PC-9 (cell line): Measurements from ENCODE around the gene KCNH3. TPM values are rescaled to one million over a fixed set of nuclear protein-coding genes. Genes with fewer than 3 reads are reported as not detected.

Experiments used
- BruUV-seq: library from RNA; stranded (reverse); fragments of 400-500 nt; replicated peaks from 2 replicates; lab custom pipeline; 2021; lab: Mats Ljungman, UMichigan
- CTCF ChIA-PET: fragments of 300-600 bp; sonication (Branson Sonifier 250); formaldehyde crosslinking; loops from one replicate; lab custom pipeline; 2022; ENCODE audit warnings: antibody characterized with exemption; lab: Charles Lee
- POLR2A ChIA-PET: fragments of 300-600 bp; sonication (Branson Sonifier 250); formaldehyde crosslinking; loops from one replicate; lab custom pipeline; 2022; ENCODE audit warnings: antibody characterized with exemption; ENCODE audit not compliant: unreplicated experiment; lab: Charles Lee
- DNase-seq, 2 experiments: peaks; one replicate each; pipeline versions ENCODE4 v3.0.0 to v3.0.0-alpha.2; 2015 to 2022; ENCODE audit warnings: mixed read lengths in 1 of 2
- H2AFZ ChIP-seq: fragments of 200-600 bp; sonication (generic); 2 replicates; pipeline ENCODE4 v1.8.1; 2017; ENCODE audit warnings: antibody characterized with exemption
- H3F3A ChIP-seq: fragments of 200-600 bp; sonication (generic); 2 replicates; pipeline ENCODE4 v1.8.1; 2017; ENCODE audit warnings: antibody characterized with exemption, mild to moderate bottlenecking, low read depth; ENCODE audit not compliant: insufficient read depth
- H3K27ac ChIP-seq: fragments of 200-600 bp; sonication (generic); 2 replicates; pipeline ENCODE4 v1.6.1; 2016; ENCODE audit warnings: mixed run types
- H3K27me3 ChIP-seq: fragments of 200-600 bp; sonication (generic); 2 replicates; pipeline ENCODE4 v1.6.1; 2016; ENCODE audit warnings: low read depth, mixed run types; ENCODE audit not compliant: insufficient read depth
- H3K36me3 ChIP-seq: fragments of 200-600 bp; sonication (generic); 2 replicates; pipeline ENCODE4 v1.6.1; 2016; ENCODE audit warnings: low read depth, mixed run types
- H3K4me1 ChIP-seq: fragments of 200-600 bp; sonication (generic); replicated peaks from 2 replicates; pipeline ENCODE4 v1.6.1; 2016; ENCODE audit warnings: mixed run types; ENCODE audit not compliant: insufficient read depth
- H3K4me2 ChIP-seq: fragments of 200-600 bp; sonication (generic); 2 replicates; pipeline ENCODE4 v1.6.1; 2017; ENCODE audit warnings: mixed run types
- H3K4me3 ChIP-seq: fragments of 200-600 bp; sonication (generic); 2 replicates; pipeline ENCODE4 v1.6.1; 2016; ENCODE audit warnings: mixed run types
- H3K79me2 ChIP-seq: fragments of 200-600 bp; sonication (generic); 2 replicates; pipeline ENCODE4 v1.6.1; 2017; ENCODE audit warnings: low read depth, mixed run types
- H3K9me2 ChIP-seq: fragments of 200-600 bp; sonication (generic); 2 replicates; pipeline ENCODE4 v1.8.1; 2017; ENCODE audit warnings: mild to moderate bottlenecking; ENCODE audit not compliant: insufficient read depth
- H3K9me3 ChIP-seq: fragments of 200-600 bp; sonication (generic); 2 replicates; pipeline ENCODE4 v1.8.1; 2016; ENCODE audit warnings: low read depth; ENCODE audit not compliant: insufficient read depth
- H4K20me1 ChIP-seq: fragments of 200-600 bp; sonication (generic); 2 replicates; pipeline ENCODE4 v1.8.1; 2017; ENCODE audit not compliant: insufficient read depth
- EZH2 ChIP-seq: fragments of 200-600 bp; sonication (generic); IDR thresholded peaks from 2 replicates; pipeline ENCODE4 v1.8.0; 2017; ENCODE audit warnings: antibody characterized with exemption, low read depth
- intact Hi-C: fragments of 100-400 bp; cut with micrococcal nuclease; formaldehyde crosslinking; loops from one replicate; pipeline ENCODE4 v1.10.0; 2022; ENCODE audit not compliant: unreplicated experiment
- total RNA-seq: library from RNA; stranded (reverse); gene quantifications from 2 replicates; pipeline ENCODE4 v1.2.3, GENCODE V29; 2021
- TF ChIP-seq, protein P1 (sequence below): fragments of 200-600 bp; sonication (generic); conservative IDR thresholded peaks from 2 replicates; pipeline ENCODE4 v1.6.1; 2017; ENCODE audit warnings: mixed run types, antibody characterized with exemption, mild to moderate bottlenecking, moderate library complexity

Gene KCNH3
- total RNA-seq, 1 experiment from 2014 or later, result not detected

DNA sequence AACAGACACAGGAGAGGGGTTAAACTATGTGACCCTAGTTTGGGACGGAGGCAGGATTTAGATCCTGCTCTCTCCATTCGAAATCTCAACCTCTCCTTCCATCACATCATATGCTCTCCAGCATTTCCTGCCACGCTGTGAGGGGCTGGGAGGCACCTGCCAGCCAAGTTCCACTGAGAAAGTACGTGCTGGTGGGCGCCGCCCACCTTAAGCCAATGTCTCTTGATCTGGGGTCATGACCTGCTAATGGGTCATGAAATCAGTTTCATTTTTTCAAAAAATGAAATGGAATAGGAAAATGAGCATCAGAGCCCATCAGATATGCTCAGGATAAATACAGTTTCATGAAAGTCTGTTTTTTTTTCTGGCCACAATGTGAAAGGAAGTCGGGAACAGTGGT, 21.9 kb downstream of the KCNH3 start:
- H3K4me2 ChIP-seq, result no peak overlapping the region
- no peaks in the 10 kb centered on the region; the same call in 1 of the 2 replicates for H4K20me1 ChIP-seq
- no peak overlapping the region for H2AFZ ChIP-seq
- H3F3A ChIP-seq, result no peaks in the 10 kb centered on the region
- peaks cover 1% of the 10 kb centered on the region; the same call in 1 of the 2 replicates for H3K79me2 ChIP-seq
- intact Hi-C loops, result no loop called here
- no peaks in the 10 kb centered on the region for H3K4me1 ChIP-seq
- H3K9me2 ChIP-seq, result no peaks in the 10 kb centered on the region
- ChIA-PET CTCF (no interaction called here), POLR2A (no interaction called here)
- H3K27me3 ChIP-seq, result no peaks in the 10 kb centered on the region
- no peak overlapping the region for H3K27ac ChIP-seq
- H3K36me3 ChIP-seq, result peaks cover 30% of the 10 kb centered on the region; the same call in 1 of the 2 replicates
- DNase-seq, result no peak
- BruUV-seq, result no TSS peak
- H3K9me3 ChIP-seq, result no peaks in the 10 kb centered on the region
- no peak overlapping the region for H3K4me3 ChIP-seq
- no peak for TF ChIP-seq EZH2
- TF ChIP-seq, protein P1, sequence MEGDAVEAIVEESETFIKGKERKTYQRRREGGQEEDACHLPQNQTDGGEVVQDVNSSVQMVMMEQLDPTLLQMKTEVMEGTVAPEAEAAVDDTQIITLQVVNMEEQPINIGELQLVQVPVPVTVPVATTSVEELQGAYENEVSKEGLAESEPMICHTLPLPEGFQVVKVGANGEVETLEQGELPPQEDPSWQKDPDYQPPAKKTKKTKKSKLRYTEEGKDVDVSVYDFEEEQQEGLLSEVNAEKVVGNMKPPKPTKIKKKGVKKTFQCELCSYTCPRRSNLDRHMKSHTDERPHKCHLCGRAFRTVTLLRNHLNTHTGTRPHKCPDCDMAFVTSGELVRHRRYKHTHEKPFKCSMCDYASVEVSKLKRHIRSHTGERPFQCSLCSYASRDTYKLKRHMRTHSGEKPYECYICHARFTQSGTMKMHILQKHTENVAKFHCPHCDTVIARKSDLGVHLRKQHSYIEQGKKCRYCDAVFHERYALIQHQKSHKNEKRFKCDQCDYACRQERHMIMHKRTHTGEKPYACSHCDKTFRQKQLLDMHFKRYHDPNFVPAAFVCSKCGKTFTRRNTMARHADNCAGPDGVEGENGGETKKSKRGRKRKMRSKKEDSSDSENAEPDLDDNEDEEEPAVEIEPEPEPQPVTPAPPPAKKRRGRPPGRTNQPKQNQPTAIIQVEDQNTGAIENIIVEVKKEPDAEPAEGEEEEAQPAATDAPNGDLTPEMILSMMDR, result no peak

DNA sequence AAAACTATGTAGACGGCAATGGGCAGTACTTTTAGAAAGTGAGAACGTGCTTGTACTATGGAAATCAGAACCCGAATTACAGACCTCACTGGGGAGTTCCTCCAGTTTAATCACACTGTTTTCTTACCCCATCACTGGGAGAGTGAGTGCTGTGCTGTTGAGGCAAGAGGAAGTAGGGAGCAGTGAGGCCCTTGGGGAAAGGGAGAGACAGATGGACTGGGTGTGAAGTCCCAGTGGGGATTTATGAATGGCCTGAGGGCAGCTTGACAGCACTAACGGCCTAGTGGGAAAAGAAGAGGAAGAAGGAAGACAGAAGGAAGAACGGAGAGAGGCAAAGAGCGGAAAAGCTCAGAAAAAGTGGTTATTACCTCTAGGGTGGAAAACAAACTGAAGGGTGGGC, 23.4 kb downstream of the KCNH3 start:
- H3K36me3 ChIP-seq, result peaks cover 30% of the 10 kb centered on the region; the same call in 1 of the 2 replicates
- ChIA-PET POLR2A (no interaction called here), CTCF (no interaction called here)
- H3K9me3 ChIP-seq, result no peaks in the 10 kb centered on the region
- no peak overlapping the region for H3K4me2 ChIP-seq
- H3K79me2 ChIP-seq, result peaks cover 16% of the 10 kb centered on the region
- no peaks in the 10 kb centered on the region; the same call in 1 of the 2 replicates for H4K20me1 ChIP-seq
- no peaks in the 10 kb centered on the region for H3F3A ChIP-seq
- intact Hi-C loops, result no loop called here
- H3K4me1 ChIP-seq, result 0 out of 2 replicates have a peak, but pooled peaks cover 6% of the 10 kb centered on the region
- no peak for DNase-seq
- no peaks in the 10 kb centered on the region for H3K27me3 ChIP-seq
- no peak overlapping the region for H3K27ac ChIP-seq
- TF ChIP-seq, protein P1, result no peak
- no peak for TF ChIP-seq EZH2
- no TSS peak for BruUV-seq
- no peaks in the 10 kb centered on the region for H3K9me2 ChIP-seq
- no peak overlapping the region for H3K4me3 ChIP-seq
- H2AFZ ChIP-seq, result no peak overlapping the region

DNA sequence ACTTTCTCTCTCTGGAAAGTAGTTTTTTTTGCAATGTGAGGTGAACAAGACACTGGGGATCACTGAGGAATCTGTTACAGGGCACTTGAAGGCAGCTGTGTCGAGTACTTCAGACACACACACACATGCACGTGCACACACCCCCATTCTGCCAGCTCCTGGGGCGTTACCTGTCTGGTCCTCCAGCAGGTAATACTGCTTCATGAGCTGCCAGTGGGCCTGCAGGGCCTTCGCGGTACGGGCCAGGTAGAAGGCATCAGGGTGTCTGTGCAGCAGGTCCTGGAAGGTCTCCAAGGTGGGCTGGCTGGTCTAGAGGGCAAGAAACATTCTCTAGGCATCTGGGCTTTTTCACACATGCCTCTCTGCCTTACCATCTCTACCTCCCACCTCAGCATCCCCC, 24.0 kb downstream of the KCNH3 start:
- no peaks in the 10 kb centered on the region; the same call in 1 of the 2 replicates for H4K20me1 ChIP-seq
- H3K36me3 ChIP-seq, result peaks cover 30% of the 10 kb centered on the region; the same call in 1 of the 2 replicates
- H3F3A ChIP-seq, result no peaks in the 10 kb centered on the region
- DNase-seq, result no peak
- intact Hi-C loops, result no loop called here
- no TSS peak for BruUV-seq
- TF ChIP-seq EZH2, result no peak
- TF ChIP-seq, protein P1, result no peak
- no peak overlapping the region for H2AFZ ChIP-seq
- H3K9me2 ChIP-seq, result no peaks in the 10 kb centered on the region
- H3K27ac ChIP-seq, result no peak overlapping the region
- no peaks in the 10 kb centered on the region for H3K9me3 ChIP-seq
- CTCF ChIA-PET, result no interaction called here
- POLR2A ChIA-PET, result no interaction called here
- 0 out of 2 replicates have a peak, but pooled peaks cover 6% of the 10 kb centered on the region for H3K4me1 ChIP-seq
- H3K79me2 ChIP-seq, result peaks cover 21% of the 10 kb centered on the region
- no peak overlapping the region for H3K4me3 ChIP-seq
- H3K4me2 ChIP-seq, result no peak overlapping the region
- no peaks in the 10 kb centered on the region for H3K27me3 ChIP-seq
